Stimulated activated naive CD8-positive, alpha-beta T cell treated with anti-CD3 and anti-CD28 coated beads, Interleukin-15, Interleukin-2, amounts not matched to agents 100 ng/mL and 50 ng/mL, for 24 hours (primary cell): ENCODE data around the gene EEF1A2.
"Not testable (repeated sequence)": the region's sequence is repeated elsewhere in the genome, so short reads cannot be mapped to it uniquely, and the experiment has no call there.

Experiments used
- H3K27ac Mint-ChIP-seq: one replicate; pipeline ENCODE4 v1.8.0; 2021; ENCODE audit warnings: mild to moderate bottlenecking, mixed read lengths
- H3K27me3 Mint-ChIP-seq: one replicate; pipeline ENCODE4 v1.8.0; 2021; ENCODE audit warnings: mixed read lengths
- H3K36me3 Mint-ChIP-seq: one replicate; pipeline ENCODE4 v1.8.0; 2021; ENCODE audit warnings: low read depth, mixed read lengths
- H3K4me1 Mint-ChIP-seq: one replicate; pipeline ENCODE4 v1.8.0; 2021; ENCODE audit warnings: low read depth, mixed read lengths
- H3K4me3 Mint-ChIP-seq: one replicate; pipeline ENCODE4 v1.8.0; 2021; ENCODE audit warnings: mild to moderate bottlenecking, mixed read lengths
- H3K9me3 Mint-ChIP-seq: one replicate; pipeline ENCODE4 v1.8.0; 2021; ENCODE audit warnings: mixed read lengths

The EEF1A2 gene

DNA sequence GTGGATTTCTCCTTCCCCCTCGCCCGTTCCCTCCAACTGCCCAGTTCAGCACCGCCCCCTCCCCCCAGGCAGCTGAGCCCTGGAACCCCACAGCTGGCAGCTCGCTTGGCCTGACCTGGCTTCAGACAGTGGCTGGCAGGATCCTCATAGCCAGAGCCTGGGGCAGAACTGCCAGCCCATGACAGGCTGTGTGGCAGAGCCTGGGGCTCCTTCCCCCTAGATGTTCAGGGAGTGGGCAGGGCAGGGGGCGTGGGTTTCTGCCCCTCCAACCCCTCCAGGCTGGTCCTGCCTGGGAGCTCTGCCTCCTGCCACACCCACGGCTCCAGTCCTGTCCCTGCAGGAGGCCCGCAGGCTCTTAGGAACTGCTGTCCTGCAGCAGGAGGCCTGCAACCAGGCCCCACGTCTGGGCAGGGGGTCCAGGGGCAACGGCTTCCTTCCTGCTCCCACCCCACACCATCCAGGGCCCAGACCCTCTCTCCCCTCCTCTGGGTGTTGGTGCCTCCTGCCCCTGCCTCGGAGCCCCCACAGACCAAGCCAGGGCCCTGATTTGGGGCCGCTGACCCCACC lies 16.8 kb downstream of the EEF1A2 start:
- peaks cover 45% of the 10 kb centered on the region for H3K27me3 Mint-ChIP-seq
- H3K9me3 Mint-ChIP-seq: no peaks in the 10 kb centered on the region
- H3K4me1 Mint-ChIP-seq: no peaks in the 10 kb centered on the region
- H3K4me3 Mint-ChIP-seq: no peak overlapping the region
- H3K36me3 Mint-ChIP-seq: no peaks in the 10 kb centered on the region
- H3K27ac Mint-ChIP-seq: no peak overlapping the region

DNA sequence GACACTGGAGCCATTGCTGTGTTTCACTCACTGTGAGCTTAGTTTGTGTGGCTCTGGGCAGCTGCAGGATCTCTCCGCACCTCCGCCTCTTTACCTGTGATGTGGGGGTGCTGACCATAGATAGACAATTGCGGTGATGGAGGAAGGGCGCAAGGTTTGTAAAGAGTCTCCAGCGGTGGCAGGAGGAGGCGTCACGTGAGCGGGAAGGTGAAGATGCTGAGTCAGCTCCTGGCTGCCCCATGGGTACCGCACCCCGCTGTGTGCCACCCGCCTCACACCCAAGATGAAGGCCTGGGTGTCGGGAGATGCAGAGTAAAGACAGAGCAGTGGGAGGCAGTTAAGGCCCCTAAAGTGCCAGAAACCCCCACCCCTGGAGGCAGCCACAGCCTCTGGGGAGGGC lies 17.4 kb downstream of the EEF1A2 start:
- no peak overlapping the region for H3K4me3 Mint-ChIP-seq
- H3K9me3 Mint-ChIP-seq: no peaks in the 10 kb centered on the region
- peaks cover 49% of the 10 kb centered on the region for H3K27me3 Mint-ChIP-seq
- no peak overlapping the region for H3K27ac Mint-ChIP-seq
- H3K4me1 Mint-ChIP-seq: no peaks in the 10 kb centered on the region
- no peaks in the 10 kb centered on the region for H3K36me3 Mint-ChIP-seq

DNA sequence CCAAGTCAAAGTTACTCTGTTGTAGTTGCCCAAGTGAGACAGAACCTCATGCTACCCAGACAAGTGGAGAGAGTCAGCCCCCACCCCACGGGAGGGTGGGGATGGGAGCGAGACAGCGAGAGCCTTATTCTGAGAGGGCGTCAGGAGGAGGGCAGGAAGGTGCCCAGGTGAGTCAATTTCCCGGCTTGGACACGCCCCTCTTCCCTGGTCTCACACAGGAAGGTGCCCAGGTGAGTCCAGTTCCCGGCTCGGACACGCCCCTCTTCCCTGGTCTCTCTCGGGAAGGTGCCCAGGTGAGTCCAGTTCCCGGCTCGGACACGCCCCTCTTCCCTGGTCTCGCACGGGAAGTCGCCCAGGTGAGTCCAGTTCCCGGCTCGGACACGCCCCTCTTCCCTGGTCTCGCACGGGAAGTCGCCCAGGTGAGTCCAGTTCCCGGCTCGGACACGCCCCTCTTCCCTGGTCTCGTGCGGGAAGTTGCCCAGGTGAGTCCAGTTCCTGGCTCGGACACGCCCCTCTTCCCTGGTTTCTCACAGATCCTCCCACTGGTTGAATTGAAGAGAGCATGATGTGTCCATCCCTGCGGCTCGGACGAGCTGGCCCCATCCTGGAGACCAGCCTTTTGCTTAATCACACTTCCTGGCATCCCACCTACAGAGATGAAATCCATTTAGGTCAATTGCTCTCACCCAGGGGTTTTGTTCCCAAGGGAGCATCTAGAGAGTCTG lies 19.0 kb downstream of the EEF1A2 start:
- H3K4me3 Mint-ChIP-seq, H3K36me3 Mint-ChIP-seq, H3K9me3 Mint-ChIP-seq, H3K27ac Mint-ChIP-seq, H3K4me1 Mint-ChIP-seq: not testable (repeated sequence)
- H3K27me3 Mint-ChIP-seq: peaks cover 51% of the 10 kb centered on the region

DNA sequence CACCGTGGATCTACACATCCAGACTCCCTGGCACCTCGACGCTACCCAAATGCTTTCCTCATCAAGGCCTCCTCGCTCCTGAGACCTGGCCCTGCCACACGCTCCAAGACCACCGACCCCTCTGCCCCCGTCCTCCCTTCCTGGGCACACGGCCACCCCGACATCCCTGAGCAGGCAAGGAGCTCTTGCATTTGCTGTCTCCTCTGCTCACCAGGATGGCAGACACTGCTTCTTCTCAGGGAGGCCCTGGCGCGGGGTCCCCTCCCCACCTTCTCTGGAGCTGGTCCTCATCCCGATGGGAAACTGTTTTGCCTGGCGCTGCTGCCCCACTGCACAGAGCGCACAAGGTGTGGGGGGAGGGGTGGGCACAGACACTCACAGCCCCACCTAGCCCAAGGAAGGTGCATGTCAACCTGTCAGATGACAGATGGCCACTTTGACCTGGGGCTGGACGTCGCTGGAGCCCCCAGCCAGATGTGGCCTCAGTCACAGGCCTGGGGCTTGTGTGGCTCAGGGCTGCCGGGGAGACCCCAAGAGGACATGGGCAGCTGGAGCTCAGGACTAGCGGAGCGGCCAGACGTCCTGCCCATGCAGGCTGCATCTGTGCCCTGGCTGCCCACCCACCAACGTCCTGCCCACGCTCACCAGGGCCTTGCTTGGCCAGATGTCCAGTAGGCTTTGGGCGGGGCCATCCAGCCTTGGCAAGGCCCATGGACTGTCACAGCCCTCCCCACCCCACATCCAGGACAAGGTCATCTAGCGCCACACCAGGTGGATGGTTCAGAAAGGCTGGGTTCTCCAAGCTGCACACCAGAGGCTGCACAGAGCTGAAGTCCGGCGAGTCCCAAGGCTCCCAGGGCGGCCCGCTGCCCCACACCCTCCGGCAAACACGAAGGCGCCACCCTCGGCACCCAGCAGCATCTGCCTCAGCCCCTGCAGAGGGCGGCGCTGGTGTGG lies 20.3 kb downstream of the EEF1A2 start:
- no peak overlapping the region for H3K27ac Mint-ChIP-seq
- H3K4me3 Mint-ChIP-seq: no peak overlapping the region
- H3K27me3 Mint-ChIP-seq: peaks cover 58% of the 10 kb centered on the region
- no peaks in the 10 kb centered on the region for H3K36me3 Mint-ChIP-seq
- no peaks in the 10 kb centered on the region for H3K9me3 Mint-ChIP-seq
- peaks cover 8% of the 10 kb centered on the region for H3K4me1 Mint-ChIP-seq

DNA sequence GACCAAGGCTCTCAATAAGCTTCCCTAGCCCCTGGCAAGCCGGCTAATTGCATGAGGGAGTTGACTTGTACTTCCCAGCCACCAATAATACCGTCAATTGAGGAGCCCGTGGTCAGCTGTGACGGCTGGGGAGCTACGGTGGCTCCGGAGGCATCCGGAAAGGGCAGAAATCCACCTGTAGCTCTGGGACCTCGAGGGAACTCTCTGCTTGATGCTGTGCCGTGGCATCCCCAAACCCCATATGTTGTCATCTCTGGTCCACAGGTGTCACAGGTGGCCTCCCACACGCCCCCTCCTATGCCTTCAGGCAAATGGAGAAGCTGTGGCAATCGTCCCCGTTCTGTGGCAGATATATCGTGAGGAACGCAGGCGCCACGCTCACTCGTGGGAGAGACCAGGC lies 20.9 kb downstream of the EEF1A2 start:
- H3K27me3 Mint-ChIP-seq: peaks cover 56% of the 10 kb centered on the region
- H3K9me3 Mint-ChIP-seq: no peaks in the 10 kb centered on the region
- H3K4me1 Mint-ChIP-seq: peaks cover 8% of the 10 kb centered on the region
- no peaks in the 10 kb centered on the region for H3K36me3 Mint-ChIP-seq
- H3K4me3 Mint-ChIP-seq: no peak overlapping the region
- H3K27ac Mint-ChIP-seq: no peak overlapping the region

DNA sequence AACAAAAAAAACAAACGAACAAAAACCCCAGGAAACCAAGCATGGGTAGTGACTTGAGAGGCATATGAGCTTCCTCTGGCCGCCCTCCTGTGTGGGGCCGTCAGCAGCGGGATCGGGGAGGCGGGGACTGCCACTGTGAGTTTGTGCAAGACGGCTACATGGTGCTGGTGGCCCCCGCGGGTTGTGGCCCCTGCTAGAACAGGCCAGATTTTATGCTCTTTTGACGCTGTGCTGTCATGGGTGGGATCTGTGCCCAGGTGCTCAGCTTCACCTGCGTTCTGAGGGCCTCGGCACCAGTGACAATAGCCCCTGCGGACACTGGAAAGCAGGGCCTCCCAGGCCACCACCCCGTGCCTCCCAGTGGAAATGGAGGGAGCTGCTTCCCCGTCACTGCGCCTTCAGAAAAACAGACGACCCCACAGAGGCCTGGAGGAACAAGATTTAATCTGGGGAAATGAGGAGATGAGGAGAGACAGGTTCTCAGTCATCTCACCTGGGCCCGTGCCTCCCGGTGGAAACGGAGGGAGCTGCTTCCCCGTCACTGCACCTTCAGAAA lies 21.7 kb downstream of the EEF1A2 start:
- Mint-ChIP-seq H3K4me1 (peaks cover 8% of the 10 kb centered on the region), H3K27me3 (peaks cover 52% of the 10 kb centered on the region), H3K27ac (no peak overlapping the region), H3K9me3 (no peaks in the 10 kb centered on the region), H3K4me3 (no peak overlapping the region), H3K36me3 (no peaks in the 10 kb centered on the region)

DNA sequence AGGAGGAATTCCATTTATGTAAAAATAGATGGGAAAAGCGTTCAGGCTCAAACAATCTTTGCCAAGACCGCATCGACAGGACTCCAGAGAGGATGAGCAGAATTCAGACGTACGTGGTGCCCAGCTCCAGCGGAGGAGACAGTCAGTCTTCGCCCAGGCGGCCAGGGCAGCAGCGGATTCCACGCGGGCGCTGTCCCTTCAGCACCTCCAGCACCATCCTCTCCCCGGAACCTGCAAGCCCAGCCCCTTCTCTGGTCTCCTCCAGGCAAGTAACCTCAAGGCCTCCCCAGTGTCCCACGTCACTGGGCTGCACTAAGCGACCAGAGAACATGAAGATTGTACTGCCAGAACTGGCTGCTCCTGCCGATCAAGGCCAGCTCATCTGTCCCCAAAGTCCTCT lies 23.7 kb downstream of the EEF1A2 start:
- H3K9me3 Mint-ChIP-seq: no peaks in the 10 kb centered on the region
- H3K4me1 Mint-ChIP-seq: peaks cover 8% of the 10 kb centered on the region
- no peak overlapping the region for H3K4me3 Mint-ChIP-seq
- H3K36me3 Mint-ChIP-seq: no peaks in the 10 kb centered on the region
- H3K27ac Mint-ChIP-seq: no peak overlapping the region
- H3K27me3 Mint-ChIP-seq: peaks cover 49% of the 10 kb centered on the region

DNA sequence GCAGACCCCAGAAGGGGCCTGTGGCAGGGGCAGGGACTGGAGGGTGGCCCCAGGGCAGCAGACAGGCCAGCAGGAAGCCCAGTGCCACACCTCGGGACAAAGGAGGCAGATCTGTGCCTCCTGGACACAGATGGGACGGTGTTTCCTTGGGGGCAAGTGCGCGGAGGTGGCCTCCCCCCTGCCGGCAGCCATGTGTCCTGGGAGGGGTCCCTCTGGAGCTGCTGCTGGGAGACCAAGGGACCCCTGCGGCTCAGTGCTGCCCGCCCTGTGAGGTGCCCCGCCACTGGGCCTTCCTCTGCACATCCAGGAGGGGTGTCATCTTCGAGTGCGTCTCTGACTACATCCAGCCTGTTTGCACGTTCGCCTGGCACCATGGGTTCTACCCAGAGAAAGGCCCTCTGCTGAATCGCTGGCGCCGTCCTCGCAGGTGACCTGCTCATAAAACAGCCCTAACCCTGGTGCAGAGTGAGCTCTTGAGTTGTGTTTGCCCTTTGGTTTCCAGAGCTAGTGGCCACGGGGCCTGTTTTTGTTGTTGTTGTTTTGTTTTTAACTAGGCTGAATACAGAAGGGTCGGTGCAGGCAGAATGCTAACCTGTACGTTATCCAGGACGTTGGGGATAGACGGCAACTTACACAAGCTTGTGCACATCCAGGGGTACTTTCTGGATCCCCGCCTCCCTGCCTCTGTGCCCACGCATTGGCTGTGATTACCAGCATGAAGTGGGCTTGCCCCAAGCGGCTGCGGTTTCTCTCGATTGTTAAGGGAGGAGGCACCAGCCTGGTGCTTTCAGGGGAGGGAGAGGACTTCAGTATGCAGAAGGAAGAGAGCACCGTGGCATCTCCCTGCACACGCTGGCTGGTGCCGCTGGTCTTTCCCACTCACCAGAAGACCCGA lies 25.1 kb downstream of the EEF1A2 start:
- Mint-ChIP-seq H3K36me3 (no peaks in the 10 kb centered on the region), H3K27me3 (peaks cover 45% of the 10 kb centered on the region), H3K4me1 (peaks cover 8% of the 10 kb centered on the region), H3K4me3 (no peak overlapping the region), H3K9me3 (no peaks in the 10 kb centered on the region), H3K27ac (no peak overlapping the region)

DNA sequence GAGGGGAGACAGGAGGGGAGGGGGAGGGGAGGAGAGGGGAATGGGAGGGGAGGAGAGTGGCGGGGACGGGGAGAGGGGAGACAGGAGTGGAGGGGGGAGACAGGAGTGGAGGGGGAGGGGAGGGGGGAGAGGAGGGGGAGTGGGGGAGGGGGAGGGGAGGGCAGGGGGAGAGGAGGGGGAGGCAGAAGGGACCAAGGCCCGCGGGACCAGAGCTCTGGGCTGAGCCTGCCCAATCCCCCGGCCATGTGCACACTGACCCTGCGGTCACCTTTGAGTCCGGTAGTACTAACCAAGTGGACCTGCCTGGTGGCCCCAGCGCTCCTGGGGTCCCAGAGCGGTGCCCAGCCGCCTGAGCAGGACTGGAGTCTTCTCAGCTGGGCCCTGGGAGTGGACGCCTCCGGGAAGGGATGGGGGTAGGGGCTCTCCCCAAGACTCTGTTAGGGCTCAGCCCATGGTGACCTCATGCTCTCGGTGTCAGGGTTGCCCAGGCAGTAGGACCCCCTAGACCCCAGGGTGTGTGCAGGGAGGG lies 26.0 kb downstream of the EEF1A2 start:
- Mint-ChIP-seq H3K4me3 (no peak overlapping the region), H3K9me3 (no peaks in the 10 kb centered on the region), H3K36me3 (no peaks in the 10 kb centered on the region), H3K4me1 (peaks cover 8% of the 10 kb centered on the region), H3K27ac (no peak overlapping the region), H3K27me3 (peaks cover 37% of the 10 kb centered on the region)

DNA sequence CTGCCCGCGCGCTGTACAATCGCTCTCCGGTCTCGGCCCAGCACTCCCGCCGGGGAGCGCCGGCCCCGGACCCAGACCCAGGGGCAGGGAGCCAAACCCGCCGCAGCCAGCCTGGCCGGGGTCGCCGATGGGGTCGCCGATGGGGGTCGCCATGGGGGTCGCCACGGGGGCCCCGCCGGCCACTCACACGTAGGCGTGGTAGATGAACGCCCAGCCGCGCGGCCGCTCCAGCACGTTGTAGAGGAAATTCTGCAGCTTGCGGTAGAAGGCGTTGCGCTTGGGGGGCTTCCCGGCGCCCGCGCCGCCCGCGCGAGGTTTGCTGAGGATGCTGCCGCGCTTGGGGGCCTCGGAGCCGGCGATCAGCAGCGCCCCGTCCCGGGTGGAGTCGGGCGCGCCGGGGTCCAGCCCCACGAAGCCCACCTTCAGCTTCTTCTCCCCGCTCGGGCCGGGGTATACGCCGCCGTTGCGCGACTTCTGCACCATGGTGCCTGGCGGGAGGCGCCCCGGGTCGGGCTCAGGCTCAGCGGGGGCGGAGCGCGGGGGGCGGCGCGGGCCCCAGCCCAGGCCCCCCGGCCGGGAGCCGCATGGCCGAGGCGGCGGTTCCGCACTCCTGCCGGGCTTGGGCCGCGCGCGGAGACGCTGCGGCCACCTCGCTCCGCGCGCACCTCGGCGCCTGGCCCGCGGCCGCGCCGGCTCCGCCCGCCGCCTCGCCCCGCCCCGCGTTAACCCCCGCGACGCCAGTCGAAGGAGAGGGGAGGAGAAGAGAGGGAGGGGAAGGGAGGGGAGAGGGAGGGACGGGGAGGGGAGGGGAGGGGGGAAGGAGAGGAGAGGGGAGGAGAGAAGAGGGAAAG lies 26.7 kb downstream of the EEF1A2 start, which contains the start of gene KCNQ2:
Gene KCNQ2 (minus strand): TSS at position 675 of the 851 bp plus-strand sequence. CDS start 192 bp downstream, at position 483.
- peaks cover 8% of the 10 kb centered on the region for H3K4me1 Mint-ChIP-seq
- no peaks in the 10 kb centered on the region for H3K9me3 Mint-ChIP-seq
- H3K36me3 Mint-ChIP-seq: no peaks in the 10 kb centered on the region
- peaks cover 31% of the 10 kb centered on the region for H3K27me3 Mint-ChIP-seq
- no peak within 1 kb of the TSS for H3K4me3 Mint-ChIP-seq
- no peak within 1 kb of the TSS for H3K27ac Mint-ChIP-seq

DNA sequence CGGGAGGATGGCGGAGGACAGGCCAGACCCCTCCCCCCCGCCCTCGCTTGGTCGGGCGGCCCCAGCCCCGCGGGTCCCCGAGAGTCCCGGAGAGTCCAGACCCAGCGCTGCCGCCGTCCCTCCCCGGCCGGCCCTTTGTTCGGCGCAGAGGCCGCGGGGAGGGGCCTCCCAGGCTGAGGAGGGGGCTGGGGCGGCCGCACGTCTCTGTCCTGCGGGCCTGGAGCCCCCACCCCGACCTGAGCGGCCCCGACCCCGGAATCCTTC lies 27.2 kb downstream of the EEF1A2 start:
- Mint-ChIP-seq H3K9me3 (no peaks in the 10 kb centered on the region), H3K27me3 (peaks cover 29% of the 10 kb centered on the region), H3K4me3 (no peak overlapping the region), H3K27ac (no peak overlapping the region), H3K36me3 (no peaks in the 10 kb centered on the region), H3K4me1 (peaks cover 8% of the 10 kb centered on the region)

DNA sequence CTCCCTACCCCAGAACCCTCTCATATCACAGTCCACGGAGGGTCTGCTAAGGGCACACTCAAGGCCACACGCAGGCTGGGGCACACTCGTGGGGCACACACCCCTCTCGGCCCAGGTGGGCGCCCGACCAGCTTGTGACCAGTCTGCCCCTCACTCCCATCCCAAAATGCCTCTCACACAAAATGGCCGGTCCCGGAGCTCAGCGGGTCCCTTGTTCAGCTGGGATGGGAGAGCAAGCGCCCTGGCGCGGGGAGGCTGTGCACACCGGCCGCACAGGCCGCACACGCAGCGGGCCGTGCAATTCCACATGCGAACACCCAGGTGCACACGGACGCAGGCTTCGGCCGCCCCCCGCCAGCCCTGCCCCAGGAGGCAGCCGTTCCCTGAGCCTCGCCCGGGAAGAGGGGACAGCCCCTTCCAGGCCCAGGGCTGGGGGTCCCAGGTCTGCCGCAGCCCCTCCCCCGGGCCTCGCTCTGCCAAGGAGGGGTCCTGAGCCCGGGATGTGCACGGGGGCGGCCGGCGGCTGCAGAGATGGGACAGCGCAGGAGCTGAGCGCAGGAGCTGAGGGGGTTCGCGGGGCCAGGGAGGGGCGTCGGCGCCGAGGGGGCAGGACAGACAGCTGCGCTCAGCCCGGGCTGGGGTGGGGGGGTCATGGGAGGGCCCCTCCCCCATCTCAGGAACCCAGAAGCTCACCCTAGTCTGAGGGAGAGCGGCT lies 27.7 kb downstream of the EEF1A2 start:
- Mint-ChIP-seq H3K36me3 (no peaks in the 10 kb centered on the region), H3K27me3 (peaks cover 26% of the 10 kb centered on the region)

DNA sequence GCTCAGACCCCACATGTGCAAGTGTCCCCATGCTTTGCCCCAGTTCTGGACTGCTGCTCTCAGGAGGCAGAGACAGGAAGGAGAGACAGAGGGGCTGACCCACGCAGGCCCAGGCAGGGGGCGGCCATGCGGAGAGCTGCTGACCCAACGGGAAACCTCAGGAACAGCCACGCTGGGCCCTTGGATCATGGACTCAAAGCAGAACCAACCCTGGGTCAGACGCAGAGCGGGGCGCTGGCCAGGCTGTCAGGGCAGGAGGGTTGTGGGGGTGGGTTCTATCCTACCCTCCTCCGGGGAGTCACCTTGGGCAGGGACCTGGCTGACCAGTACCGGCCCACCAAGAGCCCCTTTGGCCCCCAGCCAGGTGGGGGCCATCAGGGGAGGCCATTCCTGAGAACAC lies 28.5 kb downstream of the EEF1A2 start:
- Mint-ChIP-seq H3K27ac (no peak overlapping the region), H3K36me3 (no peaks in the 10 kb centered on the region), H3K27me3 (peaks cover 24% of the 10 kb centered on the region), H3K4me3 (no peak overlapping the region), H3K9me3 (no peaks in the 10 kb centered on the region), H3K4me1 (peaks cover 8% of the 10 kb centered on the region)

More for the DNA sequence above, 27.7 kb downstream of the EEF1A2 start:
- H3K9me3 Mint-ChIP-seq: no peaks in the 10 kb centered on the region
- H3K27ac Mint-ChIP-seq: no peak overlapping the region
- peaks cover 8% of the 10 kb centered on the region for H3K4me1 Mint-ChIP-seq
- no peak overlapping the region for H3K4me3 Mint-ChIP-seq
